Activated B cell treated with CpG ODN at 0.5 μM for 24 hours (primary cell): ENCODE measurements around the gene OLA1. TPM values are rescaled to one million over a fixed set of nuclear protein-coding genes. Genes with fewer than 3 reads are reported as not detected.

Experiments used
- ATAC-seq: fragments of 200-7000 bp; cut with Tn5 transposase; one replicate; pipeline ENCODE4 v1.10.0; 2021; ENCODE audit warnings: low read depth, mild to moderate bottlenecking, moderate library complexity
- CTCF ChIA-PET: fragments of 350-600 bp; sonication (Branson Sonifier 250); formaldehyde crosslinking; loops from one replicate; lab custom pipeline; 2021; ENCODE audit warnings: antibody characterized with exemption; lab: Charles Lee
- POLR2A ChIA-PET: fragments of 350-600 bp; sonication (Branson Sonifier 250); formaldehyde crosslinking; loops from one replicate; lab custom pipeline; 2021; ENCODE audit warnings: antibody characterized with exemption; lab: Charles Lee
- DNase-seq: peaks from one replicate; pipeline ENCODE4 v3.0.0; 2022
- H3K27ac Mint-ChIP-seq: one replicate; pipeline ENCODE4 v1.8.0; 2020; ENCODE audit warnings: mixed read lengths
- H3K27me3 Mint-ChIP-seq: one replicate; pipeline ENCODE4 v1.8.0; 2021; ENCODE audit warnings: mixed read lengths
- H3K36me3 Mint-ChIP-seq: one replicate; pipeline ENCODE4 v1.8.0; 2021; ENCODE audit warnings: low read depth, mixed read lengths
- H3K4me1 Mint-ChIP-seq: one replicate; pipeline ENCODE4 v1.8.0; 2021; ENCODE audit warnings: mixed read lengths
- H3K4me3 Mint-ChIP-seq: one replicate; pipeline ENCODE4 v1.8.0; 2020; ENCODE audit warnings: mild to moderate bottlenecking, mixed read lengths
- H3K9me3 Mint-ChIP-seq: one replicate; pipeline ENCODE4 v1.8.0; 2020; ENCODE audit warnings: mixed read lengths
- CTCF ChIP-seq: fragments of 200-600 bp; IDR thresholded peaks from one replicate; pipeline ENCODE4 v1.8.0; 2022; ENCODE audit warnings: antibody characterized with exemption, mild to moderate bottlenecking
- intact Hi-C: fragments of 100-400 bp; cut with micrococcal nuclease; formaldehyde crosslinking; loops from one replicate; pipeline ENCODE4 v1.15.1; 2024
- total RNA-seq: library from RNA; stranded (reverse); gene quantifications from 2 replicates; pipeline ENCODE4 v1.2.3, GENCODE V29; 2022

OLA1 gene
- total RNA-seq, 1 donor from 2014 or later = 74.4 TPM

GRCh38 chr2:174184504-174184903, 63.8 kb downstream of the OLA1 start:
- H3K27me3 Mint-ChIP-seq = no peaks in the 10 kb centered on the region
- no peak for ATAC-seq
- H3K9me3 Mint-ChIP-seq = no peaks in the 10 kb centered on the region
- ChIA-PET POLR2A (no interaction called here), CTCF (no interaction called here)
- peaks cover 31% of the 10 kb centered on the region for H3K36me3 Mint-ChIP-seq
- intact Hi-C loops = no loop called here
- DNase-seq = no peak
- H3K4me1 Mint-ChIP-seq = peaks cover 16% of the 10 kb centered on the region
- no peak overlapping the region for H3K4me3 Mint-ChIP-seq
- no peak for TF ChIP-seq CTCF
- H3K27ac Mint-ChIP-seq = no peak overlapping the region

DNA sequence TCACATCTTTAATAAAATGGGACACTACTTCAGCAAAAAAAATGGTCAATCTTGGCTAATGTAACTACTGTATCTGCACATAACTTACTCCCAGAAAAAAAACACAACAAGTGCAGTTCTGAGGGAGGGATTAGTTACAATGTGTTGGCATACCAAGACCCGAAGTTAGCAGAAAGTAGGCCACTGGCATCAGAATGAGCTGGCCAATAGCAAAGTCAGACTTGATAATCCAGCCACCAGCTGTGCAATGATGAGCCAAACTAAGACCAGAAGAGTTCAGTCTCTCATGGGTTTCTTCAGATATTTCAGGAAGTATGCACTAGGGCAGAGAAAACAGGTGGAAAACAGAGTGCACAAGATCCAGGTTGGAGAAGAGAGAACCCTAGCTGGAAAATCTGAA, 65.3 kb downstream of the OLA1 start:
- Mint-ChIP-seq H3K36me3 (peaks cover 31% of the 10 kb centered on the region), H3K27ac (no peak overlapping the region), H3K4me3 (no peak overlapping the region), H3K4me1 (peaks cover 16% of the 10 kb centered on the region), H3K27me3 (no peaks in the 10 kb centered on the region), H3K9me3 (no peaks in the 10 kb centered on the region)
- intact Hi-C loops = no loop called here
- DNase-seq (no peak), ATAC-seq (no peak)
- CTCF ChIA-PET = no interaction called here
- TF ChIP-seq CTCF = no peak
- POLR2A ChIA-PET = no interaction called here

GRCh38 chr2:174181368-174181767, 67.0 kb downstream of the OLA1 start:
- DNase-seq (no peak), ATAC-seq (no peak)
- no peak overlapping the region for H3K4me3 Mint-ChIP-seq
- H3K9me3 Mint-ChIP-seq = peaks cover 3% of the 10 kb centered on the region
- no peak for TF ChIP-seq CTCF
- H3K36me3 Mint-ChIP-seq = peaks cover 23% of the 10 kb centered on the region
- H3K4me1 Mint-ChIP-seq = peaks cover 16% of the 10 kb centered on the region
- POLR2A ChIA-PET = no interaction called here
- H3K27me3 Mint-ChIP-seq = no peaks in the 10 kb centered on the region
- CTCF ChIA-PET = no interaction called here
- intact Hi-C loops = no loop called here
- H3K27ac Mint-ChIP-seq = no peak overlapping the region

GRCh38 chr2:174180726-174181236, 67.6 kb downstream of the OLA1 start:
- Mint-ChIP-seq H3K4me1 (peaks cover 16% of the 10 kb centered on the region), H3K9me3 (peaks cover 4% of the 10 kb centered on the region), H3K27me3 (no peaks in the 10 kb centered on the region), H3K27ac (no peak overlapping the region), H3K4me3 (no peak overlapping the region), H3K36me3 (peaks cover 24% of the 10 kb centered on the region)
- intact Hi-C loops = no loop called here
- POLR2A ChIA-PET = no interaction called here
- DNase-seq (no peak), ATAC-seq (no peak)
- no peak for TF ChIP-seq CTCF
- CTCF ChIA-PET = no interaction called here

GRCh38 chr2:174180165-174180724, 68.1 kb downstream of the OLA1 start:
- Mint-ChIP-seq H3K4me3 (no peak overlapping the region), H3K27me3 (no peaks in the 10 kb centered on the region), H3K27ac (no peak overlapping the region), H3K4me1 (peaks cover 16% of the 10 kb centered on the region), H3K9me3 (peaks cover 5% of the 10 kb centered on the region), H3K36me3 (peaks cover 30% of the 10 kb centered on the region)
- DNase-seq (no peak), ATAC-seq (no peak)
- ChIA-PET CTCF (no interaction called here), POLR2A (no interaction called here)
- intact Hi-C loops = no loop called here
- TF ChIP-seq CTCF = no peak
